ENCODE data around the gene GAB1. TPM values are rescaled to one million over a fixed set of nuclear protein-coding genes. Genes with fewer than 3 reads are reported as not detected.

The GAB1 gene
- total RNA-seq, 1 experiment from 2014 or later: 3.8 TPM

DNA sequence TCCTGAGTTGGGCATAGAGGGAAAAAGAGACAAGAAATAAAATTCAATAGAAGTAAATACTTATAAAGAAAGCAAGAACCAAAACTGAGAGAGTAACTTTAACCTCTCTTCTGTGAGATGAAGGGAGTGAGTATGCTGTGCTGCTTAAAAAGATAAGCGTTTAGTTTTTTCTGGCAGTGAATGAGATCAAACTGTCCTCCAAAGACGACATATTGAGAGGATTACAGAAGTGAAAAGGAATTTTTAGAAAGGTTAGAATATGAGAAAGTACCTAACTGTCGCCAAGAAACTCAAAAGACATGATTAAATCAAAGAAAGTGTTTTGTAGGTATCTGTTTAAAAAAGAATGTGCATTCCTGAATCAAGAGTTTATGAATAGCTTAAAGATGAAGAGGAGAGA, 16.0 kb downstream of the GAB1 start:
- Histone ChIP-seq H3K9me3 (ENCODE audit: control insufficient read depth in 1 of 2, insufficient read depth in 1 of 2, low read depth in 1 of 2, low read length in 2 of 2) (no peaks in the 10 kb centered on the region), H3K9ac (ENCODE audit: low read length) (no peak overlapping the region), H2AFZ (ENCODE audit: low read depth, low read length, poor library complexity, severe bottlenecking) (no peak overlapping the region), H4K20me1 (ENCODE audit: insufficient read depth) (no peaks in the 10 kb centered on the region), H3K4me1 (ENCODE audit: control insufficient read depth in 1 of 2, insufficient read depth in 2 of 2, low read length in 2 of 2) (peaks cover 3 to 6% of the 10 kb centered on the region in 2 experiments; a peak in 2 of 4 replicates), H3K9me2 (ENCODE audit: insufficient read depth) (no peaks in the 10 kb centered on the region), H3K27ac (ENCODE audit: low read depth, low read length) (no peak overlapping the region), H3K79me2 (ENCODE audit: insufficient read depth, low read length) (no peaks in the 10 kb centered on the region), H3K4me2 (ENCODE audit: low read length) (no peak overlapping the region), H3K4me3 (replicated peaks in 1 of 2; ENCODE audit: low read depth in 1 of 2, low read length in 2 of 2) (no peak overlapping the region), H3K27me3 (ENCODE audit: insufficient read depth, low read length) (no peaks in the 10 kb centered on the region), H3K36me3 (ENCODE audit: control insufficient read depth in 1 of 2, insufficient read depth in 2 of 2, low read length in 2 of 2) (no peaks in the 10 kb centered on the region)
- ChIA-PET RAD21 (ENCODE audit: low non-redundant PET in 1 of 2, low total read pairs in 2 of 2, uncharacterized antibody in 2 of 2, unreplicated experiment in 2 of 2) (no interaction called here), CTCF (no interaction called here), POLR2A (no interaction called here)
- ATAC-seq (no peak), DNase-seq (ENCODE audit: low read depth, low spot score) (no peak)
- intact Hi-C loops (cut with micrococcal nuclease): no loop called here
- no peak for TF ChIP-seq TCF7L2 (IDR thresholded peaks at IDR 0.05; ENCODE audit: borderline replicate concordance, extremely low read depth, insufficient read depth, insufficient read length)
- no peak for TF ChIP-seq RAD21 (IDR thresholded peaks at IDR 0.05; ENCODE audit: low read depth)
- TF ChIP-seq, protein P1, sequence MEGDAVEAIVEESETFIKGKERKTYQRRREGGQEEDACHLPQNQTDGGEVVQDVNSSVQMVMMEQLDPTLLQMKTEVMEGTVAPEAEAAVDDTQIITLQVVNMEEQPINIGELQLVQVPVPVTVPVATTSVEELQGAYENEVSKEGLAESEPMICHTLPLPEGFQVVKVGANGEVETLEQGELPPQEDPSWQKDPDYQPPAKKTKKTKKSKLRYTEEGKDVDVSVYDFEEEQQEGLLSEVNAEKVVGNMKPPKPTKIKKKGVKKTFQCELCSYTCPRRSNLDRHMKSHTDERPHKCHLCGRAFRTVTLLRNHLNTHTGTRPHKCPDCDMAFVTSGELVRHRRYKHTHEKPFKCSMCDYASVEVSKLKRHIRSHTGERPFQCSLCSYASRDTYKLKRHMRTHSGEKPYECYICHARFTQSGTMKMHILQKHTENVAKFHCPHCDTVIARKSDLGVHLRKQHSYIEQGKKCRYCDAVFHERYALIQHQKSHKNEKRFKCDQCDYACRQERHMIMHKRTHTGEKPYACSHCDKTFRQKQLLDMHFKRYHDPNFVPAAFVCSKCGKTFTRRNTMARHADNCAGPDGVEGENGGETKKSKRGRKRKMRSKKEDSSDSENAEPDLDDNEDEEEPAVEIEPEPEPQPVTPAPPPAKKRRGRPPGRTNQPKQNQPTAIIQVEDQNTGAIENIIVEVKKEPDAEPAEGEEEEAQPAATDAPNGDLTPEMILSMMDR (IDR thresholded peaks at IDR 0.05 in 2 of 3, conservative IDR thresholded peaks at IDR 0.05 in 1 of 3; ENCODE audit: borderline replicate concordance in 1 of 3, insufficient read depth in 1 of 3, low read depth in 2 of 3, low read length in 2 of 3): no peak
- no peak for TF ChIP-seq ELF1 (IDR thresholded peaks at IDR 0.05; ENCODE audit: borderline replicate concordance, low read depth)
- TF ChIP-seq SRF (IDR thresholded peaks at IDR 0.05; ENCODE audit: low read depth): no peak
- no peak for TF ChIP-seq EZH2 (IDR thresholded peaks at IDR 0.05)
- no peak for TF ChIP-seq FOSL1 (IDR thresholded peaks at IDR 0.05; ENCODE audit: low read depth)
- no peak for TF ChIP-seq SIN3A (IDR thresholded peaks at IDR 0.05; ENCODE audit: low read depth)
- no peak for TF ChIP-seq ZFX (IDR thresholded peaks at IDR 0.05)
- no peak for TF ChIP-seq POLR2A (IDR thresholded peaks at IDR 0.05; ENCODE audit: borderline replicate concordance, extremely low read depth, insufficient read depth, insufficient read length)
- no peak for TF ChIP-seq YY1 (IDR thresholded peaks at IDR 0.05; ENCODE audit: extremely low read depth, insufficient replicate concordance, low read depth, low read length)
- TF ChIP-seq POLR2AphosphoS5 (IDR thresholded peaks at IDR 0.05; ENCODE audit: low read depth, low read length): no peak
- TF ChIP-seq, protein P2, sequence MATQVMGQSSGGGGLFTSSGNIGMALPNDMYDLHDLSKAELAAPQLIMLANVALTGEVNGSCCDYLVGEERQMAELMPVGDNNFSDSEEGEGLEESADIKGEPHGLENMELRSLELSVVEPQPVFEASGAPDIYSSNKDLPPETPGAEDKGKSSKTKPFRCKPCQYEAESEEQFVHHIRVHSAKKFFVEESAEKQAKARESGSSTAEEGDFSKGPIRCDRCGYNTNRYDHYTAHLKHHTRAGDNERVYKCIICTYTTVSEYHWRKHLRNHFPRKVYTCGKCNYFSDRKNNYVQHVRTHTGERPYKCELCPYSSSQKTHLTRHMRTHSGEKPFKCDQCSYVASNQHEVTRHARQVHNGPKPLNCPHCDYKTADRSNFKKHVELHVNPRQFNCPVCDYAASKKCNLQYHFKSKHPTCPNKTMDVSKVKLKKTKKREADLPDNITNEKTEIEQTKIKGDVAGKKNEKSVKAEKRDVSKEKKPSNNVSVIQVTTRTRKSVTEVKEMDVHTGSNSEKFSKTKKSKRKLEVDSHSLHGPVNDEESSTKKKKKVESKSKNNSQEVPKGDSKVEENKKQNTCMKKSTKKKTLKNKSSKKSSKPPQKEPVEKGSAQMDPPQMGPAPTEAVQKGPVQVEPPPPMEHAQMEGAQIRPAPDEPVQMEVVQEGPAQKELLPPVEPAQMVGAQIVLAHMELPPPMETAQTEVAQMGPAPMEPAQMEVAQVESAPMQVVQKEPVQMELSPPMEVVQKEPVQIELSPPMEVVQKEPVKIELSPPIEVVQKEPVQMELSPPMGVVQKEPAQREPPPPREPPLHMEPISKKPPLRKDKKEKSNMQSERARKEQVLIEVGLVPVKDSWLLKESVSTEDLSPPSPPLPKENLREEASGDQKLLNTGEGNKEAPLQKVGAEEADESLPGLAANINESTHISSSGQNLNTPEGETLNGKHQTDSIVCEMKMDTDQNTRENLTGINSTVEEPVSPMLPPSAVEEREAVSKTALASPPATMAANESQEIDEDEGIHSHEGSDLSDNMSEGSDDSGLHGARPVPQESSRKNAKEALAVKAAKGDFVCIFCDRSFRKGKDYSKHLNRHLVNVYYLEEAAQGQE (IDR thresholded peaks at IDR 0.05; ENCODE audit: low read depth): no peak
- TF ChIP-seq CEBPB (IDR thresholded peaks at IDR 0.05; ENCODE audit: low read depth): no peak
- TF ChIP-seq, protein P3, sequence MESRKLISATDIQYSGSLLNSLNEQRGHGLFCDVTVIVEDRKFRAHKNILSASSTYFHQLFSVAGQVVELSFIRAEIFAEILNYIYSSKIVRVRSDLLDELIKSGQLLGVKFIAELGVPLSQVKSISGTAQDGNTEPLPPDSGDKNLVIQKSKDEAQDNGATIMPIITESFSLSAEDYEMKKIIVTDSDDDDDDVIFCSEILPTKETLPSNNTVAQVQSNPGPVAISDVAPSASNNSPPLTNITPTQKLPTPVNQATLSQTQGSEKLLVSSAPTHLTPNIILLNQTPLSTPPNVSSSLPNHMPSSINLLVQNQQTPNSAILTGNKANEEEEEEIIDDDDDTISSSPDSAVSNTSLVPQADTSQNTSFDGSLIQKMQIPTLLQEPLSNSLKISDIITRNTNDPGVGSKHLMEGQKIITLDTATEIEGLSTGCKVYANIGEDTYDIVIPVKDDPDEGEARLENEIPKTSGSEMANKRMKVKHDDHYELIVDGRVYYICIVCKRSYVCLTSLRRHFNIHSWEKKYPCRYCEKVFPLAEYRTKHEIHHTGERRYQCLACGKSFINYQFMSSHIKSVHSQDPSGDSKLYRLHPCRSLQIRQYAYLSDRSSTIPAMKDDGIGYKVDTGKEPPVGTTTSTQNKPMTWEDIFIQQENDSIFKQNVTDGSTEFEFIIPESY (IDR thresholded peaks at IDR 0.05; ENCODE audit: extremely low read depth, insufficient replicate concordance, low read length): no peak
- no peak for TF ChIP-seq ZNF274 (IDR thresholded peaks at IDR 0.05; ENCODE audit: low read depth, low read length)
- no peak for TF ChIP-seq EZH2phosphoT487 (IDR thresholded peaks at IDR 0.05; ENCODE audit: borderline replicate concordance)
- BruUV-seq (replicated peaks): no TSS peak

Data from HCT116 (cell line).